ENCODE results near the gene INTS1. TPM values are rescaled to one million over a fixed set of nuclear protein-coding genes. Genes with fewer than 3 reads are reported as not detected.

INTS1 gene
- total RNA-seq, 1 donor from 2014 or later = 29.9 TPM

DNA sequence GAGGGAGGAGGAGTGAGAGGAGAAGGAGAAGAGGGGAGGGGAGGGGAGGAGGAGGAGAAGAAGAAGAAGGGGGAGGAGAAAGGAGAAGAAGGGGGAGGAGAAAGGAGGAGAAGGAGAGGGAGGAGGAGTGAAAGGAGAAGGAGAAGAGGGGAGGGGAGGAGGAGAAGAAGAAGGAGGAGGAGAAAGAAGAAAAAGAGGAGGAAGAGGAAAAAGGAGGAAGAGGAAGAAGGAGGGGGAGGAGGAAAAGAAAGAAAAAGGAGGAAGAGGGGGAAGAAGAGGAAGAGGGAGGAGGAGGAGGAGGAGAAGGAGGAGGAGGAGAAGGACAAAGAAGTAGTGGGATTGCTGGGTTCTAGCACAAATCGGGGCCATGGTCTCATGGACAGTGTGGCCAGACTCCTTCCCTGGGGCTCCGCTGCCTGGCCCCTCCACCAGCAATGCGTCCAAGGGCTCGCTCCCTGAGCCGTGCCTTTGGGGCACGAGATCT is 22.1 kb upstream of the INTS1 start:
- Histone ChIP-seq H3K27ac (replicated peaks) (no peak overlapping the region), H3K27me3 (ENCODE audit: low read depth) (peaks cover 6% of the 10 kb centered on the region), H3K36me3 (no peaks in the 10 kb centered on the region), H3K9me3 (replicated peaks) (no peaks in the 10 kb centered on the region), H3K4me3 (no peak overlapping the region), H3K4me1 (peaks cover 9% of the 10 kb centered on the region)
- TF ChIP-seq, protein P1, sequence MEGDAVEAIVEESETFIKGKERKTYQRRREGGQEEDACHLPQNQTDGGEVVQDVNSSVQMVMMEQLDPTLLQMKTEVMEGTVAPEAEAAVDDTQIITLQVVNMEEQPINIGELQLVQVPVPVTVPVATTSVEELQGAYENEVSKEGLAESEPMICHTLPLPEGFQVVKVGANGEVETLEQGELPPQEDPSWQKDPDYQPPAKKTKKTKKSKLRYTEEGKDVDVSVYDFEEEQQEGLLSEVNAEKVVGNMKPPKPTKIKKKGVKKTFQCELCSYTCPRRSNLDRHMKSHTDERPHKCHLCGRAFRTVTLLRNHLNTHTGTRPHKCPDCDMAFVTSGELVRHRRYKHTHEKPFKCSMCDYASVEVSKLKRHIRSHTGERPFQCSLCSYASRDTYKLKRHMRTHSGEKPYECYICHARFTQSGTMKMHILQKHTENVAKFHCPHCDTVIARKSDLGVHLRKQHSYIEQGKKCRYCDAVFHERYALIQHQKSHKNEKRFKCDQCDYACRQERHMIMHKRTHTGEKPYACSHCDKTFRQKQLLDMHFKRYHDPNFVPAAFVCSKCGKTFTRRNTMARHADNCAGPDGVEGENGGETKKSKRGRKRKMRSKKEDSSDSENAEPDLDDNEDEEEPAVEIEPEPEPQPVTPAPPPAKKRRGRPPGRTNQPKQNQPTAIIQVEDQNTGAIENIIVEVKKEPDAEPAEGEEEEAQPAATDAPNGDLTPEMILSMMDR (IDR thresholded peaks at IDR 0.05; ENCODE audit: borderline replicate concordance) = no peak
- no peak for DNase-seq
- intact Hi-C loops (cut with micrococcal nuclease) = no loop called here

DNA sequence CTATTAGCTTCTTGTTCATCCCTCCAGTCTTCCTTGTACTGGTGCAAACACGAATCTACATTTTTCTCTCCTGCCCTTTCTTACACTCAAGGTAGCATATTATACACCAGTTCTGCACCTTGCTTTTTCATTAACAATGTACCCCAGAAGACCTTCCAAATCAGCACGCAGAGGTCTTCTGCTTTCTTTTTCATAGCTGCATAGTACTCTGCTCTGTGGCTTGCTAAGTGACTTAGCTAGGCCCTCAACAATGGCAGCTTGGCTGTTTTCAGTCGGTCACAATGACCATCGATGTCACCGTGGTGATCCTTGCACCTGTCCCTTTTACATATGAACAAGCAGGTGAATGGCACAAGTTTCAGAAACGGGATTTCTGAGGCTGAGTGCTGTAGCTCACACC is 21.2 kb upstream of the INTS1 start:
- peaks cover 6% of the 10 kb centered on the region for H3K27me3 ChIP-seq (ENCODE audit: low read depth)
- intact Hi-C loops (cut with micrococcal nuclease) = no loop called here

DNA sequence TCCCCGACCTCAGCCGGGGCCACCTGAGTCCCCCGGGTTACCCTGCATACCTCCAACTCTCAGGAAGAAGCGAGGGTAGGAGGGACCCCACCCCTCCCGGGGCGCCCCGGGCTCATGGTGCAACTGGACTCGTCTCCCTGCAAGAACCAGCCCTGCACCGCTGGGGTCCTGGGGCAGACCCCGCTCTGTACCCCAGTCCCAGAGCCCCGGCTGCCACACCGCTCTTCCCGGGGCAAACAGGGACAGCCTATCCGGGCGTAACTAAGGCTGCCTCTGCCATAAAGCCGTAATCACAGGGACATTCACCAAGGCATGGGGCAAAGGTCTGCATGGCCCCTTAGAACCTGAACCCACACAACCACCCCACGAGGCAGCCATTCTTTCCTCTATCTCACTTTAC is 19.7 kb upstream of the INTS1 start:
- DNase-seq = no peak
- no peaks in the 10 kb centered on the region for H3K36me3 ChIP-seq
- H3K27ac ChIP-seq (replicated peaks) = no peak overlapping the region
- intact Hi-C loops (cut with micrococcal nuclease) = no loop called here
- H3K9me3 ChIP-seq (replicated peaks) = peaks cover 12% of the 10 kb centered on the region
- no peaks in the 10 kb centered on the region for H3K4me1 ChIP-seq
- H3K4me3 ChIP-seq = no peak overlapping the region
- peaks cover 6% of the 10 kb centered on the region for H3K27me3 ChIP-seq (ENCODE audit: low read depth)
- TF ChIP-seq, protein P1 (IDR thresholded peaks at IDR 0.05; ENCODE audit: borderline replicate concordance) = no peak

More for the DNA sequence above, 21.2 kb upstream of the INTS1 start:
- H3K27ac ChIP-seq (replicated peaks) = no peak overlapping the region
- no peaks in the 10 kb centered on the region for H3K9me3 ChIP-seq (replicated peaks)
- H3K36me3 ChIP-seq = no peaks in the 10 kb centered on the region
- TF ChIP-seq, protein P1 (IDR thresholded peaks at IDR 0.05; ENCODE audit: borderline replicate concordance) = no peak
- no peak for DNase-seq
- no peak overlapping the region for H3K4me3 ChIP-seq
- H3K4me1 ChIP-seq = peaks cover 7% of the 10 kb centered on the region

GRCh38 chr7:1523208-1523607 is 19.0 kb upstream of the INTS1 start:
- H3K4me3 ChIP-seq = no peak overlapping the region
- H3K27me3 ChIP-seq (ENCODE audit: low read depth) = peaks cover 6% of the 10 kb centered on the region
- no peaks in the 10 kb centered on the region for H3K4me1 ChIP-seq
- H3K36me3 ChIP-seq = no peaks in the 10 kb centered on the region
- intact Hi-C loops (cut with micrococcal nuclease) = no loop called here
- H3K9me3 ChIP-seq (replicated peaks) = peaks cover 16% of the 10 kb centered on the region
- TF ChIP-seq, protein P1 (IDR thresholded peaks at IDR 0.05; ENCODE audit: borderline replicate concordance) = no peak
- DNase-seq = no peak
- no peak overlapping the region for H3K27ac ChIP-seq (replicated peaks)

DNA sequence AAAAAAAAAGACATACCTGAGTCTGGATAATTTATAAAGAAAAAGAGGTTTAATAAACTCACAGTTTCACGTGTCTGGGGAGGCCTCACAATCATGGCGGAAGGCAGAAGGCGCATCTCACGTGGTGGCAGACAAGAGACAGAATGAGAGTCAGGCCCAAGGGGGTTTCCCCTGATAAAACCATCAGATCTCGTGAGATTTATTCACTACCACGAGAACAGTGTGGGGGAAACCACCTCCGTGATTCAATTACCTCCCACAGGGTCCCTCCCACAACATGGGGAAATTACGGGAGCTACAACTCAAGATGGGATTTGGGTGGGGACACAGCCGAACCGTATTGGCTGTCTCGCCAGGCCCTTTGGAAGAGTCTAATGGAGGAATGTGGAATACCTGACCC is 17.3 kb upstream of the INTS1 start:
- H3K27ac ChIP-seq (replicated peaks) = no peak overlapping the region
- no peak for DNase-seq
- H3K9me3 ChIP-seq (replicated peaks) = peaks cover 16% of the 10 kb centered on the region
- H3K36me3 ChIP-seq = no peaks in the 10 kb centered on the region
- TF ChIP-seq, protein P1 (IDR thresholded peaks at IDR 0.05; ENCODE audit: borderline replicate concordance) = no peak
- no peaks in the 10 kb centered on the region for H3K4me1 ChIP-seq
- intact Hi-C loops (cut with micrococcal nuclease) = no loop called here
- peaks cover 6% of the 10 kb centered on the region for H3K27me3 ChIP-seq (ENCODE audit: low read depth)
- H3K4me3 ChIP-seq = no peak overlapping the region
